Neural progenitor cell (in vitro differentiated cells): Measurements from ENCODE around the gene ICA1L. TPM values are rescaled to one million over a fixed set of nuclear protein-coding genes. Genes with fewer than 3 reads are reported as not detected.
A peak's percentile ranks its signal among the peaks of the same experiment; 100 is the strongest.

ENCODE experiments used
- DNase-seq: peaks from one replicate; pipeline ENCODE4 v3.0.0-alpha.2; 2016; ENCODE audit warnings: low spot score
- H2AFZ ChIP-seq: fragments of 200-600 bp; sonication (generic); replicated peaks from 2 replicates; pipeline ENCODE4 v1.6.1; 2016; ENCODE audit warnings: antibody characterized with exemption
- H3F3A ChIP-seq: fragments of 200-600 bp; sonication (generic); 2 replicates; pipeline ENCODE4 v1.6.1; 2016; ENCODE audit warnings: antibody characterized with exemption, low read depth
- H3K27ac ChIP-seq: fragments of 200-600 bp; sonication (generic); 2 replicates; pipeline ENCODE4 v1.5.1; 2016; ENCODE audit warnings: mild to moderate bottlenecking
- H3K27me3 ChIP-seq: fragments of 200-600 bp; sonication (generic); 2 replicates; pipeline ENCODE4 v1.6.1; 2016; ENCODE audit warnings: mild to moderate bottlenecking, moderate library complexity
- H3K36me3 ChIP-seq: fragments of 200-600 bp; sonication (generic); 2 replicates; pipeline ENCODE4 v1.5.1; 2016
- H3K4me1 ChIP-seq: fragments of 200-600 bp; sonication (generic); 2 replicates; pipeline ENCODE4 v1.6.1; 2016; ENCODE audit warnings: mixed run types
- H3K4me2 ChIP-seq: fragments of 200-600 bp; sonication (generic); 2 replicates; pipeline ENCODE4 v1.6.1; 2016
- H3K4me3 ChIP-seq: fragments of 200-600 bp; sonication (generic); 2 replicates; pipeline ENCODE4 v1.5.1; 2016
- H3K79me2 ChIP-seq: fragments of 200-600 bp; sonication (generic); 2 replicates; pipeline ENCODE4 v1.6.1; 2016; ENCODE audit warnings: low read depth
- H3K9ac ChIP-seq: fragments of 200-600 bp; sonication (generic); 2 replicates; pipeline ENCODE4 v1.6.1; 2016
- H3K9me3 ChIP-seq: fragments of 200-600 bp; sonication (generic); 2 replicates; pipeline ENCODE4 v1.5.1; 2016; ENCODE audit warnings: low read depth
- H4K20me1 ChIP-seq: fragments of 200-600 bp; sonication (generic); 2 replicates; pipeline ENCODE4 v1.6.1; 2016; ENCODE audit warnings: low read depth
- H3K27ac Mint-ChIP-seq: 3 replicates; pipeline ENCODE4 v1.8.0; 2021; ENCODE audit warnings: mixed read lengths
- H3K27me3 Mint-ChIP-seq: 2 replicates; pipeline ENCODE4 v1.8.0; 2022; ENCODE audit warnings: low read depth, mild to moderate bottlenecking, inconsistent platforms, moderate library complexity, mixed read lengths; ENCODE audit not compliant: insufficient read depth
- H3K36me3 Mint-ChIP-seq: 3 replicates; pipeline ENCODE4 v1.8.0; 2021; ENCODE audit warnings: mixed read lengths
- H3K4me1 Mint-ChIP-seq: 3 replicates; pipeline ENCODE4 v1.8.0; 2021; ENCODE audit warnings: mixed read lengths
- H3K4me3 Mint-ChIP-seq: 3 replicates; pipeline ENCODE4 v1.8.0; 2021; ENCODE audit warnings: mild to moderate bottlenecking, moderate library complexity, mixed read lengths
- H3K9me3 Mint-ChIP-seq: 3 replicates; pipeline ENCODE4 v1.8.0; 2020; ENCODE audit warnings: mixed read lengths
- EZH2 ChIP-seq: fragments of 200-600 bp; sonication (generic); IDR thresholded peaks from 2 replicates; pipeline ENCODE4 v1.6.1; 2017; ENCODE audit warnings: antibody characterized with exemption, mild to moderate bottlenecking, moderate library complexity
- EZH2phosphoT487 ChIP-seq: fragments of 200-600 bp; sonication (generic); IDR thresholded peaks from 2 replicates; pipeline ENCODE4 v1.6.1; 2017; ENCODE audit warnings: antibody characterized with exemption
- total RNA-seq: library from RNA; depleted of rRNA; stranded (reverse); fragments of >200 nt; gene quantifications from 2 replicates; pipeline ENCODE4 v1.2.3, GENCODE V29; 2015; ENCODE audit warnings: low replicate concordance
- TF ChIP-seq, protein P1 (sequence below): fragments of 200-600 bp; sonication (generic); IDR thresholded peaks from 2 replicates; pipeline ENCODE4 v1.5.1; 2017; ENCODE audit warnings: antibody characterized with exemption, mild to moderate bottlenecking

Gene ICA1L
- total RNA-seq, 1 donor from 2014 or later = 27.5 TPM

DNA sequence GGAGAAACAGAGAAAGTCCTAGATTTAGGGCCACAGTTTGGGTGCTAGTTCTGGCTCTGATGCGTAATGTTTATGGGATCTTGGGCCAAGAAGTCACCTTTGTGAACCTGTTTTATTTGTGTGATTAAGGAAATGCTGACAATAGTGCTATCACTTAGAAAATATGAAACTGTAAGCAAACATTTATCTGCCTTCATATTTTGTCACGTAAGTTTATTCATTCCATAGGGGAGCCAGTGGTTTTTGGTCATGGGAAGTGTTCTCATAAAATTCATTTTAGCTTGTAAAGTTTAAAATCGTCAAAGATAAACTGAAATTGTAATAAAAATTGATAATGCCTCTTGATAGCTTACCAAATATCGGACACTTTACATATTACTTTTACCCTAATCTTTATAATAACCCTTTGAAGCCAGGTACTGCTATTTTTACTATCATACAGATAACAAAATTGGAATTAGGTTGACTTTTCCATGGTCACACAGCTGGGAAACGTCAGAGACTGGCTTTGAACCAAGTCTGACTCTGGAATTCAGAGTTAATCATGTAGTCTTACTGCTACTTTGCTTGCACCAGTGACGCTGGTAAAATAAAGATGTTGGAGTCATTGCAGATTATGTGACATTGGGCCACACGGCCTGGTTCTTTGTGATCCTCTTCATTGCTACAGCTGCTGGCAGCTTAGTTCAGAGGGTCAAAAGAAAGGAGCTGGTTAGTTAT is 99.7 kb downstream of the ICA1L start:
- Histone ChIP-seq H4K20me1 (no peaks in the 10 kb centered on the region), H3K4me1 (no peaks in the 10 kb centered on the region), H2AFZ (no peak overlapping the region), H3K27ac (no peak overlapping the region), H3K4me2 (no peak overlapping the region), H3K9me3 (no peaks in the 10 kb centered on the region), H3K9ac (no peak overlapping the region), H3K27me3 (no peaks in the 10 kb centered on the region), H3F3A (no peaks in the 10 kb centered on the region), H3K36me3 (peaks cover 6% of the 10 kb centered on the region), H3K79me2 (no peaks in the 10 kb centered on the region), H3K4me3 (no peak overlapping the region)
- Mint-ChIP-seq H3K9me3 (no peaks in the 10 kb centered on the region), H3K27ac (no peak overlapping the region), H3K4me1 (no peaks in the 10 kb centered on the region), H3K4me3 (no peak overlapping the region), H3K27me3 (no peaks in the 10 kb centered on the region), H3K36me3 (peaks cover 27% of the 10 kb centered on the region)
- TF ChIP-seq EZH2 (no peak), EZH2phosphoT487 (no peak)
- TF ChIP-seq, protein P1, sequence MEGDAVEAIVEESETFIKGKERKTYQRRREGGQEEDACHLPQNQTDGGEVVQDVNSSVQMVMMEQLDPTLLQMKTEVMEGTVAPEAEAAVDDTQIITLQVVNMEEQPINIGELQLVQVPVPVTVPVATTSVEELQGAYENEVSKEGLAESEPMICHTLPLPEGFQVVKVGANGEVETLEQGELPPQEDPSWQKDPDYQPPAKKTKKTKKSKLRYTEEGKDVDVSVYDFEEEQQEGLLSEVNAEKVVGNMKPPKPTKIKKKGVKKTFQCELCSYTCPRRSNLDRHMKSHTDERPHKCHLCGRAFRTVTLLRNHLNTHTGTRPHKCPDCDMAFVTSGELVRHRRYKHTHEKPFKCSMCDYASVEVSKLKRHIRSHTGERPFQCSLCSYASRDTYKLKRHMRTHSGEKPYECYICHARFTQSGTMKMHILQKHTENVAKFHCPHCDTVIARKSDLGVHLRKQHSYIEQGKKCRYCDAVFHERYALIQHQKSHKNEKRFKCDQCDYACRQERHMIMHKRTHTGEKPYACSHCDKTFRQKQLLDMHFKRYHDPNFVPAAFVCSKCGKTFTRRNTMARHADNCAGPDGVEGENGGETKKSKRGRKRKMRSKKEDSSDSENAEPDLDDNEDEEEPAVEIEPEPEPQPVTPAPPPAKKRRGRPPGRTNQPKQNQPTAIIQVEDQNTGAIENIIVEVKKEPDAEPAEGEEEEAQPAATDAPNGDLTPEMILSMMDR = no peak
- no peak for DNase-seq

DNA sequence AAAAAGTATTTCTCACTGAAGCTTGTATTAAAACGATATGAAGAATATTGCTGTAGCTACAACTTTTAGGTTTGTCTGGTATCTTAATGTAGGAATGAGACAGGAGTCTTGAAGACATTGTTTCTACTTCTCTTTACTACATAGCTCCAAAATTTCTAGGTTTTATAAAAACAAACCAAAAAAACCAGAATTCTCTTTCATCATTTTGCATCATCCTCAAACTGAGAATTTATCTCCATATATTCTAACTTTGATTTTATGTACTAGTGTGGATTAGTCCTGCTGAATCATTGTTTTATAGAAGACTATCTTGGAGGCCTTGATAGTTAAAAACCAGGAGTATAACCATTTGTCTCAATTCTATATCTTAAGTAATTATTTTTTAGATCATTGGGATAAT is 100.2 kb downstream of the ICA1L start:
- no peak overlapping the region for H2AFZ ChIP-seq
- H3K27ac Mint-ChIP-seq = no peak overlapping the region
- no peaks in the 10 kb centered on the region for H3K4me1 ChIP-seq
- H3K9me3 Mint-ChIP-seq = no peaks in the 10 kb centered on the region
- no peaks in the 10 kb centered on the region for H3F3A ChIP-seq
- no peak overlapping the region for H3K4me2 ChIP-seq
- H3K4me3 ChIP-seq = no peak overlapping the region
- H3K4me1 Mint-ChIP-seq = no peaks in the 10 kb centered on the region
- no peaks in the 10 kb centered on the region for H3K79me2 ChIP-seq
- no peaks in the 10 kb centered on the region for H4K20me1 ChIP-seq
- no peaks in the 10 kb centered on the region for H3K27me3 Mint-ChIP-seq
- no peak overlapping the region for H3K9ac ChIP-seq
- H3K27me3 ChIP-seq = no peaks in the 10 kb centered on the region
- DNase-seq = no peak
- H3K36me3 Mint-ChIP-seq = peaks cover 27% of the 10 kb centered on the region
- no peak overlapping the region for H3K4me3 Mint-ChIP-seq
- H3K36me3 ChIP-seq = peaks cover 6% of the 10 kb centered on the region
- H3K9me3 ChIP-seq = no peaks in the 10 kb centered on the region
- no peak overlapping the region for H3K27ac ChIP-seq
- TF ChIP-seq, protein P1 = no peak
- no peak for TF ChIP-seq EZH2
- TF ChIP-seq EZH2phosphoT487 = no peak

DNA sequence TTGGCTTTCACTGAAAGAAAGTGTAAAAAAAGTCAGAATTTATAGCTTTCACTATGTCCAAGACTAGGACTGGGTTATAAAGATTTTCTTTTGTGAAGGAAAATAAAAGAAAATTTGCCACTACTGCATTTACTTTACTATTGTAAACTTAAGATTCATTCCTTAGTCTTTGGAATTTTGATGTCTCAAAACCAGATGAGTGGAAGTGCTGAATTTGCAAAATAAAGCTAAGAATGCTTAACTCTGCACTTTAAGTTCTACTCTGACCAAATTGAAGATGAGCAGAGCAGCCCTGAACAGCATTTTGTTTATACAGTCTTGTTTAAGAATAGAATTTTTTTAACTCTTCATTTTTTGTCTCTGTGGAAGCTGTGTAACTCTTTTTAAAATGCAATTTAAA is 102.4 kb downstream of the ICA1L start:
- Histone ChIP-seq H3F3A (no peaks in the 10 kb centered on the region), H3K4me1 (no peaks in the 10 kb centered on the region), H3K9ac (no peak overlapping the region), H4K20me1 (no peaks in the 10 kb centered on the region), H3K27me3 (no peaks in the 10 kb centered on the region), H3K4me2 (no peak overlapping the region), H3K4me3 (no peak overlapping the region), H3K36me3 (peaks cover 10% of the 10 kb centered on the region), H3K27ac (peak overlapping the region; percentile 23), H3K9me3 (no peaks in the 10 kb centered on the region), H2AFZ (no peak overlapping the region), H3K79me2 (no peaks in the 10 kb centered on the region)
- Mint-ChIP-seq H3K27ac (no peak overlapping the region), H3K36me3 (peaks cover 27% of the 10 kb centered on the region), H3K4me3 (no peak overlapping the region), H3K27me3 (peaks cover 2% of the 10 kb centered on the region), H3K4me1 (no peaks in the 10 kb centered on the region), H3K9me3 (no peaks in the 10 kb centered on the region)
- DNase-seq = no peak
- TF ChIP-seq EZH2 (no peak), EZH2phosphoT487 (no peak)
- TF ChIP-seq, protein P1 = no peak
